ENCODE measurements around the gene NACC2. TPM values are rescaled to one million over a fixed set of nuclear protein-coding genes. Genes with fewer than 3 reads are reported as not detected.
A peak's percentile ranks its signal among the peaks of the same experiment; 100 is the strongest.

Gene NACC2
- total and polyA plus RNA-seq, 2 of the 8 experiments (the other 6 are each of a cell fraction or from before 2014, with no cell fraction given) = 8.3 to 14.0 TPM

GRCh38 chr9:136100700-136101614 lies 5.9 kb upstream of the NACC2 start:
- Histone ChIP-seq H3K79me2 (ENCODE audit: control insufficient read depth in 1 of 2, insufficient read depth in 2 of 2, low read length in 2 of 2) (no peaks in the 10 kb centered on the region), H3K79me1 (ENCODE audit: low read depth, low read length) (no peaks in the 10 kb centered on the region), H2AFZ (ENCODE audit: low read length) (no peak overlapping the region), H3K27ac (ENCODE audit: low read depth, low read length) (no peak overlapping the region), H3K9ac (replicated peaks in 1 of 4; ENCODE audit: extremely low read depth in 1 of 4, low read depth in 3 of 4, low read length in 3 of 4) (no peak overlapping the region), H3K23me2 (ENCODE audit: low read depth, low read length) (no peaks in the 10 kb centered on the region), H3K4ac (replicated peaks; ENCODE audit: insufficient read length, low read depth, low read length) (no peak overlapping the region), H3K14ac (ENCODE audit: insufficient read length) (no peak overlapping the region), H2BK5ac (ENCODE audit: low read depth, low read length) (peak overlapping the region; percentile 75; the same call in 1 of the 2 replicates), H2BK15ac (ENCODE audit: low read length) (0 out of 2 replicates have a peak overlapping the region, but pooled peaks have one; percentile 53), H2AK5ac (ENCODE audit: low read depth, low read length) (no peak overlapping the region), H3K23ac (ENCODE audit: insufficient read length) (no peak overlapping the region), H3K18ac (ENCODE audit: extremely low read depth, low read length) (peak overlapping the region; percentile 36), H2BK12ac (ENCODE audit: low read depth, low read length) (peak overlapping the region; percentile 90; the same call in 1 of the 2 replicates), H3K4me1 (replicated peaks in 1 of 4; ENCODE audit: control insufficient read depth in 3 of 4, insufficient read depth in 4 of 4, low read length in 3 of 4) (peaks cover 3 to 41% (median 28%) of the 10 kb centered on the region in 4 experiments), H3K9me3 (ENCODE audit: insufficient read depth in 2 of 2, low read depth in 1 of 2, low read length in 1 of 2) (no peaks in the 10 kb centered on the region), H3K36me3 (ENCODE audit: control insufficient read depth in 2 of 4, insufficient read depth in 4 of 4, low read length in 3 of 4) (no peaks in the 10 kb centered on the region), H4K91ac (replicated peaks; ENCODE audit: insufficient read length, low read length) (peak overlapping the region; percentile 81), H4K5ac (ENCODE audit: insufficient read length, low read depth, low read length) (peak overlapping the region; percentile 6), H3K4me2 (ENCODE audit: insufficient read depth in 1 of 2, low read depth in 2 of 2, low read length in 2 of 2) (peak overlapping the region; percentile 7 to 38; a peak in 2 of 4 replicates), H2BK120ac (replicated peaks; ENCODE audit: low read depth, low read length) (peak overlapping the region; percentile 61), H4K8ac (ENCODE audit: extremely low read depth, insufficient read depth, low read length) (no peak overlapping the region; the same call in 1 of the 2 replicates), H2BK20ac (ENCODE audit: low read length) (peak overlapping the region; percentile 90), H3K27me3 (replicated peaks in 1 of 4; ENCODE audit: control insufficient read depth in 3 of 4, extremely low read depth in 1 of 4, insufficient read depth in 3 of 4, low read length in 3 of 4) (peaks cover 0 to 8% (median 4%) of the 10 kb centered on the region in 4 experiments; a peak in 6 of 7 replicates), H3K4me3 (ENCODE audit: extremely low read depth in 1 of 4, insufficient read depth in 2 of 4, low read depth in 3 of 4, low read length in 4 of 4) (no peak overlapping the region), H4K20me1 (replicated peaks in 1 of 2; ENCODE audit: control insufficient read depth in 1 of 2, insufficient read depth in 2 of 2, low read length in 2 of 2) (peaks cover 0 to 2% of the 10 kb centered on the region in 2 experiments), H3K56ac (replicated peaks; ENCODE audit: insufficient read length, low read depth, low read length) (no peak overlapping the region)
- DNase-seq (ENCODE audit: low read depth in 1 of 2, low spot score in 2 of 2) = peak in 1 of 2 experiments; percentile 90
- peak; percentile 49; the same call in 1 of the 2 replicates for TF ChIP-seq TCF12 (IDR thresholded peaks at IDR 0.05; ENCODE audit: low read depth, low read length)
- no peak for TF ChIP-seq ASH2L (IDR thresholded peaks at IDR 0.05; ENCODE audit: low read length)
- ChIA-PET POLR2A (ENCODE audit: partially characterized antibody) (interaction anchor here (1.0 to 1.3 kb wide), 3 partner anchors 8 to 20 kb away, joined by 5 to 6 read pairs (median 5); no protein-coding TSS in a partner anchor), CTCF (ENCODE audit: partially characterized antibody) (interaction anchor here (0.6 to 2.0 kb wide), 10 partner anchors 10 to 132 kb away, joined by 3 to 9 read pairs (median 4); no protein-coding TSS in a partner anchor)
- 67% methylated on average over 22 of the region's 30 CpGs; no CpG with 5 or more reads in 1 of the 2 experiments for WGBS, 2 experiments (ENCODE audit: extremely low coverage in 1 of 2, insufficient coverage in 1 of 2, insufficient read length in 1 of 2, insufficient replicate concordance in 2 of 2, low coverage in 1 of 2, low lambda C conversion rate in 2 of 2, missing lambda C conversion rate in 1 of 2)
- no peak for FAIRE-seq
